GM19023 (cell line): ENCODE data around the gene VAMP1.

Experiments used
- ATAC-seq: cut with Tn5 transposase; IDR thresholded peaks from one replicate; pipeline ENCODE4 v1.9.1; 2021; ENCODE audit warnings: mild to moderate bottlenecking, moderate library complexity; ENCODE audit not compliant: unreplicated experiment

Gene VAMP1

GRCh38 chr12:6426882-6427671 lies 43.4 kb downstream of the VAMP1 start:
- peak; percentile 67 for ATAC-seq

GRCh38 chr12:6425590-6426531 lies 44.6 kb downstream of the VAMP1 start:
- no peak for ATAC-seq

- no peak for ATAC-seq
Observed at GRCh38 chr12:6424866-6425265, 45.6 kb downstream of the VAMP1 start.

GRCh38 chr12:6424008-6424347 lies 46.5 kb downstream of the VAMP1 start:
- ATAC-seq = no peak

- ATAC-seq = no peak
Observed at GRCh38 chr12:6423267-6424007, 47.0 kb downstream of the VAMP1 start.

GRCh38 chr12:6420364-6420763 lies 50.1 kb downstream of the VAMP1 start:
- no peak for ATAC-seq

GRCh38 chr12:6418796-6419195 lies 51.7 kb downstream of the VAMP1 start:
- ATAC-seq = no peak

GRCh38 chr12:6416596-6416995 lies 53.9 kb downstream of the VAMP1 start:
- ATAC-seq = no peak
